ENCODE results near the gene THADA.

- TF ChIP-seq CTCF (conservative IDR thresholded peaks at IDR 0.05 in 1 of 2, IDR thresholded peaks at IDR 0.05 in 1 of 2; ENCODE audit: low read depth in 1 of 2, low read length in 2 of 2) = no peak
- no peak for TF ChIP-seq EZH2 (IDR thresholded peaks at IDR 0.05; ENCODE audit: low read length, missing control alignments)
Observed at GRCh38 chr2:43556256-43556655, 39.6 kb downstream of the THADA start.
